HG03039 (cell line): ENCODE results near the gene SYCE3.
"Not testable (repeated sequence)": the region's sequence is repeated elsewhere in the genome, so short reads cannot be mapped to it uniquely, and the experiment has no call there.

ENCODE experiments used
- ATAC-seq: cut with Tn5 transposase; IDR thresholded peaks from one replicate; pipeline ENCODE4 v1.9.1; 2021; ENCODE audit warnings: mild to moderate bottlenecking, moderate library complexity; ENCODE audit not compliant: unreplicated experiment

The SYCE3 gene

GRCh38 chr22:50551160-50551752, 11.5 kb downstream of the SYCE3 start:
- ATAC-seq = no peak

GRCh38 chr22:50550395-50550794, 12.3 kb downstream of the SYCE3 start:
- ATAC-seq = no peak

DNA sequence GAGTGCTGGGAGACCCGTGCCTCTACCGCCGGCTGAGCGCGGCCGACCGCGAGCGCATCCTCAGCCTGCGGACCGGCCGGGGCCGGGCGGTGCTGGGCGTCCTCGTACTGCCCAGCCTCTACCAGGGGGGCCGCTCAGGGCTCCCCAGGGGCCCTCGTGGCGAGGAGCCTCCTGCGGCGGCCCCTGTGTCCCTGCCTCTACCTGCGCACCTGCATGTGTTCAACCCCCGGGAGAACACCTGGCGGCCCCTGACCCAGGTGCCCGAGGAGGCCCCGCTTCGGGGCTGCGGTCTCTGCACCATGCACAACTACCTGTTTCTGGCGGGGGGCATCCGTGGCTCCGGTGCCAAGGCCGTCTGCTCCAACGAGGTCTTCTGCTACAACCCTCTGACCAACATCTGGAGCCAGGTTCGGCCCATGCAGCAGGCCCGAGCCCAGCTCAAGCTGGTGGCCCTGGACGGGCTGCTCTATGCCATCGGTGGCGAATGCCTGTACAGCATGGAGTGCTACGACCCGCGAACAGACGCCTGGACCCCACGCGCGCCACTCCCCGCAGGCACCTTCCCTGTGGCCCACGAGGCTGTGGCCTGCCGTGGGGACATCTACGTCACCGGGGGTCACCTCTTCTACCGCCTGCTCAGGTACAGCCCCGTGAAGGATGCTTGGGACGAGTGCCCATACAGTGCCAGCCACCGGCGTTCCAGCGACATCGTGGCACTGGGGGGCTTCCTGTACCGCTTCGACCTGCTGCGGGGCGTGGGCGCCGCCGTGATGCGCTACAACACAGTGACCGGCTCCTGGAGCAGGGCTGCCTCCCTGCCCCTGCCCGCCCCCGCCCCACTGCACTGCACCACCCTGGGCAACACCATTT, 13.6 kb downstream of the SYCE3 start:
- no peak for ATAC-seq

DNA sequence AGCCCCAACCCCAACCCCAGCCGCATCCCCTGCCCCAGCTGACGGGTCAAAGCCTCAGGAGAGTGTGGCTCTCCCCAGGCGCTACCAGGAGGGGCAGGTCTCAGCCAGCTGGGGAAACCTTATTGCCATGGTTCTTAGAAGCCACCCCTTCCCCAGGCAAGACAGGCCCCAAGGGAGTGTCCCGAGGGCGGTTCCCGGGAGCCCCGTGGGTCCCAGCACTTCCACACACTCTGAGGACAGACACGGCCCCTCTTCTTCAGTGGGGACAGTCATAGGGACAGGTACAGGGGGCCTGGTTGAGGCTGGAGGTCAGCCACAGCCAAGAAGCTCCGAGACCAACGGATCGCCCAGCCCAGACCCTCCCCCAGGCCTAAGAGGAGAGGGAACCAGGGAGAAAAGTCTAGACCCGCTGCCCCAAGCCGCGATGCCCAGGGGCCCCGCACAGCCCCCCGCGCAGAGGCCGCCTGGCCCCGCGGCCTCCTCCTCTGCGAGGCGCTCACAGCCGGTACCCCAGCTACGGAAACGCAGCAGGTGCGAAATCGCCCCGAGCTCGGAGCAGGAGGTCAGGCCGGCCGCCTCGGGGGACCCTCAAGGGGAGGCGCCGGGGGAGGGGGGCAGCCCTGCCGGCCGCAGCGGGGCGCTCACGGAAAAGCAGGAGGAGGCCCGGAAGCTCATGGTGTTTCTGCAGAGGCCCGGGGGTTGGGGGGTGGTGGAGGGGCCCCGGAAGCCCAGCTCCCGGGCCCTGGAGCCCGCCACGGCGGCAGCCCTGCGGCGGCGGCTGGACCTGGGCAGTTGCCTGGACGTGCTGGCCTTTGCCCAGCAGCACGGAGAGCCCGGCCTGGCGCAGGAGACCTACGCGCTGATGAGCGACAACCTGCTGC, 14.4 kb downstream of the SYCE3 start:
- no peak for ATAC-seq

GRCh38 chr22:50547263-50547985, 15.3 kb downstream of the SYCE3 start:
- no peak for ATAC-seq

DNA sequence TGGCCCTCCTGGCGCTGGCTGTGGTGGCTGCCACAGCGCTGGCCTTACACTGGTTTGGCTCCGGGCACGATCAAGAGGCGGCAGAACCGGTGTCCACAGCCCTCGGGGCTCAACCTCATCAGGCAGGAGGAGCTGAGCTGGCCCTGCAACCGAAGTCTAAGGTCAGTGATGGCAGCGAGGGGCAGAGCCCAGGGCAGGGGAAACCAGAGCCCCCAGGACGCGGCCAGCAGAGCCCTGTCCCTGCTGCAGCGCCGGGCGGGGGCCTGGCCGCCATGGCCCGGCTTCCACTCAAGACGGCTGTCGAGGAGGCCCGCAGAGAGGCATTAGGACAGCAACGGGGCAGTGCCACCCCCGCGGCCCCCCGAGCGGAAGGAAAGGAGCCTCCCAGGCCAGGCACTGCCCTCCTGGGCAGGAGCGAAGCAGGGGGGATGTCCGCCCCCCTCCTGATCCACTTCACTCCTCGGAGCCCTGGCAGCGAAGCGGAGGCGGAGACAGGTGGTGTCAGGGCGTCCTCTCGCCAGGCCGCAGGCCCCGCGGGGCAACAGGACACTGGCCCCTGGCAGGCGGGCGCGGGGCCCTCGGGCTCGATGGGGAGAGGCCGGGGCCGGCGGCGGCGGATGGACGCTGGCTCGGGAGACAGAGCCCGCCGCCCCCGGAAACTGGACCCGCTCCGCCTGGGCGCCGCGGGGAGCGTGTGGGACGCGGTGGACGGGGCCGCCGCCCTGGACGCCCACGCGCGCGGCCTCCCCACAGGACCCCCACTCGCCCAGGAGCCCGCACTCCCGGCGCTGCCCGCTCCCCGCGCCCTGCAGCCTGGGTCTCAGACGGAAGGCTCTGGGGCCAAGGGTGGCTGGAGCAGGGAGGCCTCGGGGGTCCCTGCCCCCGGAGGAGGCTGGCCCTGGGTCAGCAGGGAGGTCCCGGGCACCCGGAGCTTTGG, 16.1 kb downstream of the SYCE3 start:
- no peak for ATAC-seq

DNA sequence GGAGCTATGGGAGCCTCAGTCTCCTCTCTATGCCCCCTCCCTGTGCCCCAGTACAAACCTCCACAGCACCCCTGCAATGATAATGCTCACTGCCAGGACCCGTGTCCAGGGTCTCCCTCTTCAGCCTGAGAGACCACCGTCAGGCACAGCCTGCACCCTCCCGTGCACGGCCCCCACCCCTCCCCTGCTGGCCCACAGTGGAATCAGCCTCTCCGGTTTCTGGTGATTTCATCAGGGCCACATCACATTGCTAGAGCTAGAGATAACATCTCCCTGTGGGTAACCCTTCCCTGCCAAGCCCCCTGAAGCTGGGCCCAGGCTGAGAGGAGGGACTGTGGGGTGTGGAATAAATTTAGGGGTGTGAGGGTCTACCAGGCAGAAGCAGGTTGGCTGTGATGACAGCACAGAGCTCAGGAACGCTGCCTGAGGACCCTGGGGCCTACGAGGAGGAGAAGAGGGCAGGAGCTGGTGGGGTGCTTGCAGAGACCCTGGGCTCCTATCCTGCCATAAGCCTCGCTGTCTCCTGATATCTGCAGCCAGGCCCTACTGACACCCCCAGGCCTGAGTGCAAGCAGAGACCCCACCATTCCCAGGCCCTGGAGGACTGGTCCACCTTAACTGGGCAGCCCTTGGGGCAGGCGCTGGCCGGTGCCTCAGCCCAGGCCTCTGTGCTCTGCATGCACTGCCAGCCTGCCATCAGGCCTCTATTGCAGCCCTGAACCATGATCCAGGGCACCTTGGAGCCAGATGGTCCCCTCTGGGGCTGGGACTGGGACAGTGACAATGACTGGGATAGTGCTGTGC, 17.0 kb downstream of the SYCE3 start, which contains the start of gene KLHDC7B:
TSS of gene KLHDC7B (plus strand) at position 378 of the 804 bp plus-strand sequence. CDS start at position 723, 345 bp downstream.
- no peak for ATAC-seq

- no peak for ATAC-seq
Observed at GRCh38 chr22:50544746-50545253, 17.9 kb downstream of the SYCE3 start.

GRCh38 chr22:50544078-50544745, 18.5 kb downstream of the SYCE3 start:
- ATAC-seq = no peak

DNA sequence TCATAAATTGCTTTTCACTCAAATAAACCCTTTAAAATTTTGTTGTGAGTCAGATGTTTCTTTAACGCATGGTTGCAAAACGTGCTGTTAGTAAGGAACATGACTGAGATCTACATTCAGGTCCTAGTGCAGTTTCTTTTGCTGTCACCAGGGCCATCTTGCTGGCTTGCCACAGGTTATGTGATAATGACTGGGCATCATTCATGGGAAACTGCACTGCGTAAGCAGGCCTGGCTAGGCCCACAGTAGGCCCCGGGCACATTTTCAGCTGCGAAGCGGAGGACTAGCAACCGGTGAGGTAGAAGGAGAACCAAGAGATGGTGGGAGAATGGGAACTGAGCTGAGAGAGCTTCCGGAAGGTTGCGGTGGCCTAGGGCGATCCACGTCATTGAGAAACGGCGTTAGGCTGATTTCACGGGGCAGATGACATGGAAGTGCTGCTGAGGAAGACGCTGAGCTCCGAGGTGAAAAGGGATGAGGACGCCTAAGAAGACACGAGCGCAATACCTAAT, 20.2 kb downstream of the SYCE3 start:
- no peak for ATAC-seq

GRCh38 chr22:50541667-50542026, 21.1 kb downstream of the SYCE3 start:
- ATAC-seq = not testable (repeated sequence)

DNA sequence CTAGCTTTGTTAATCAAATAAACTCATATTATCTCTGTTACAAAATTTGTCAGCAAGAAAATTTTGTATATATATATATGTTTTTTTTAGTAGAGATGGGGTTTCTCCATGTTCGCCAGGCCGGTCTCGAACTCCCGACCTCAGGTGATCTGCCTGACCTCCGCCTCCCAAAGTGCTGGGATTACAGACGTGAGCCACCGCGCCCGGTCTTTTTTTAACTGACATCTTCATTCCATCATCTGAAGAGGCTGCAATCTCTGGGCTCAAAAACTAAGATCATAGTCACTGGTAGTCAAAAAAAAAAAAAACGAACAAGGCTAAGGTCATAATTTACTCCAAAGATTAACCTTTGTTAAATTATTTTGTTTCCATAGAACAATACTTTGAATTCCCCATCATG, 22.3 kb downstream of the SYCE3 start:
- ATAC-seq = no peak

DNA sequence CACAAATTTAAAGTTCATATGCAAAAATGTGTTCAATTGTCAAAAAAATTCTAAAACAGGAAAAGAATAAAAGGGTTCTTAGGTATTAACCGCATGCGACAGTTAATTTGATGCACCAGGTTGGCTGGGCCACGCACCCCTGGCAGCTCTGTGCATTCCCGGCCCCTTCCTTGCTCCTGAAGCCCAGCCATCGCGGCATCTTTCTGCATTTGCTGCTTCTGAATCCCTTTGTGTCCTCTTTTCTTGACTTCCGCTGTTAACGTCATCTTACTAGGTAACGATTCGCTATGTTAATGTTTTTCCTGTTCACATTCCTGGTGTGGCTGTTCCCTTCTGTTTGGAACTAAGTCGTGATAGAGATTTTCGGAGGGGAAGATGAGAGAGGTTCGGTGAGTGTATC, 25.0 kb downstream of the SYCE3 start:
- no peak for ATAC-seq

DNA sequence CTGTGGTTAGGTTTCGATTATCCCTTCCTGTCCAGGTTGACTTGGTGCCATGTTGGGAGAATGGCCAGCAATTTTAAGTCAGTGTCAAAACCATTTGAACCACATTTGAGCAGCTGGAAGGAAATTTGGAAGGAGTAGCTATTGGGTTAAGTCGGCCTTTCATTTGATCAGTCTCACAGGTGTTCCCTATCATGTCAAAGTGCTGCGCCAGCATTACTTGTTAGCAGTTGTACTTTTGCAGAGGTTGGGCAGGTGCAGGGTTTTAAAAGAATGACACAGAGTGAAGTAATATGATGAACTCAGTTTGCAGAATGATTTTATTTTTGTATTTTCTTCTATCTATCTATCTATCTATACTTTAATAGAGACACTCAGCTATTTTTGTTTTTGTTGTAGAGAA, 26.5 kb downstream of the SYCE3 start:
- ATAC-seq = no peak

DNA sequence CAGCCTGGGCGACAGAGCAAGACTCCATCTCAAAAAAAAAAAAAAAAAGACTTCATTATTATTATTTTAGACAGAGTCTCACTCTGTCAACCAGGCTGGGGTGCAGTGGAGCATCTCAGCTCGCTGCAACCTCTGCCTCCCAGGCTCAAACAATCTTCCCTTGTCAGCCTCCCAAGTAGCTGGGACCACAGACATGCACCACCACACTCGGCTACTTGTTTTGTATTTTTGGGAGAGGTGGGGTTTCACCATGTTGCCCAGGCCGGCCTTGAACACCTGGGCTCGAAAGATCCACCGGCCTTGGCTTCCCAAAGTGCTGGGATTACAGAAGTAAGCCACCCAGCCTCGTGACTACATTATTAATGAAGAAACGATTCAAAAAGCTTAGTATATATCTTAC, 27.6 kb downstream of the SYCE3 start:
- ATAC-seq = no peak

GRCh38 chr22:50533856-50534711, 28.6 kb downstream of the SYCE3 start:
- ATAC-seq = not testable (repeated sequence)
